IPS-NIHi7 (cell line): ENCODE data around the gene HSCB.
A peak's percentile ranks its signal among the peaks of the same experiment; 100 is the strongest.
"Not testable (repeated sequence)": the region's sequence is repeated elsewhere in the genome, so short reads cannot be mapped to it uniquely, and the experiment has no call there.

ENCODE experiments used
- DNase-seq: peaks from one replicate; pipeline ENCODE4 v3.0.0; 2012; ENCODE audit warnings: mixed read lengths; ENCODE audit errors: extremely low spot score

The HSCB gene, protein sequence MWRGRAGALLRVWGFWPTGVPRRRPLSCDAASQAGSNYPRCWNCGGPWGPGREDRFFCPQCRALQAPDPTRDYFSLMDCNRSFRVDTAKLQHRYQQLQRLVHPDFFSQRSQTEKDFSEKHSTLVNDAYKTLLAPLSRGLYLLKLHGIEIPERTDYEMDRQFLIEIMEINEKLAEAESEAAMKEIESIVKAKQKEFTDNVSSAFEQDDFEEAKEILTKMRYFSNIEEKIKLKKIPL

DNA sequence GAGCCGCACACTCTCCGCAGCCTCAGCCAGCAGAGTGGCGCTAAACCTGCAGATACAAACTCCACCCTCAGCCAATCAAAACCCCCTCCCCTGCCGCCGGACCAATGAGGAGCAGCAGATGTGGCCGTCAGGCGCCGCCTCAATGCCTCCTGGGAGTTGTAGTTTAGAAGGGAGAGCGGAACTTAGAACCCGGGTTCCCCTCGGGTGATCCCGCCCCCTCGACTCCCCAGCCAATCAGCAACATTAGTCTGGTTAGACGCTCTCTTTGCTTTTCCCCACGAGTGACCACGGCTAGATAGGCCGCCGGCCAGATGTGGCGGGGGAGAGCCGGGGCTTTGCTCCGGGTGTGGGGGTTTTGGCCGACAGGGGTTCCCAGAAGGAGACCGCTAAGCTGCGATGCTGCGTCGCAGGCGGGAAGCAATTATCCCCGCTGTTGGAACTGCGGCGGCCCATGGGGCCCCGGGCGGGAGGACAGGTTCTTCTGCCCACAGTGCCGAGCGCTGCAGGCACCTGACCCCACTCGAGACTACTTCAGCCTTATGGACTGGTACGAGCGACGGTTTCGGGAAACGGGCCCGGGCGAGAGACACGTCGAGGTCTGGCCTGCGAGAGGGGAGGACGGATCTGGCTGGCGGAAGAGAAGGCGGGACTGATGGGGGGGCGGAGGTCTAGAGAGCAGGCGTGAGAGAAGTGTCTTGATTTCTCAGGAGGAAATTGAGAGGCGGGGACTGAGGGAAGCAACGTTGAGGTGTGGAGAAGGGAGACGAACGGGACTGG lies at the start of gene HSCB, which contains the start of gene CHEK2:
Gene HSCB (plus strand): TSS at position 255 of the 777 bp plus-strand sequence. CDS start 57 bp downstream, at position 312.
Gene CHEK2 (minus strand): TSS at position 36 of the 777 bp plus-strand sequence. CDS start 7,099 bp downstream, outside the sequence.
- DNase-seq, result peak; percentile 96

DNA sequence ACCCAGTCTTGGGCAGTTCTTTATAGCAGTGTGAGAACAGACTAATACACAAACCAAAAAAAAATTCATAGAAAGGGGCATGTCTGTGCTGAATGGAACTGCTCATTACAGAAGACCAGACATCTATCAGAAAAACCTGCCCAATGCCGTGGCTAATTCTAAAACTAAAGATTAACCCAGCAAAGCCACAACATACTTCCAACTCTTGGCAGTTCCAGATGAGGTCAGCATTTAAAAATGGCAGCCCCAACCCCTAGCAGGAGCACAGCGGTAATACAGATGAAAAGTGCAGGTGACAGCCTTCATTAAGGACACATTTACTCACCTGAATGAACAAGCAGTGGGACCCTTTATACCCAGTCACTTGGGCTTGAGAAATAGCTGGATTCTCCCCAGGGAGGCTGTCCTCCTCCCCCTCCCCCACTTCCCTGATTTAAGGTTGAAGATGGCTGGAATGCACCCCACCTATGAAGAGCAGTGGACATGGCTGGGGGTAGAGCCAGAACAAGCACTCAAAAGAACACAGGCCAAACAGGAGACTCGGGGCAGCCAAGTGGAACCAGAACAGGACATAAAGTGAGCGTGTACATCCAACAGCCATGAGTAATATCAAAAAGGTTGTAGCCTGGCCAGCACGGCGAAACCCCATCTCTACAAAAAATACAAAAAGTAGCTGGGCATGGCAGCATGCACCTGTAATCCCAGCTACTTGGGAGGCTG lies 48.6 kb upstream of the HSCB start:
- not testable (repeated sequence) for DNase-seq

DNA sequence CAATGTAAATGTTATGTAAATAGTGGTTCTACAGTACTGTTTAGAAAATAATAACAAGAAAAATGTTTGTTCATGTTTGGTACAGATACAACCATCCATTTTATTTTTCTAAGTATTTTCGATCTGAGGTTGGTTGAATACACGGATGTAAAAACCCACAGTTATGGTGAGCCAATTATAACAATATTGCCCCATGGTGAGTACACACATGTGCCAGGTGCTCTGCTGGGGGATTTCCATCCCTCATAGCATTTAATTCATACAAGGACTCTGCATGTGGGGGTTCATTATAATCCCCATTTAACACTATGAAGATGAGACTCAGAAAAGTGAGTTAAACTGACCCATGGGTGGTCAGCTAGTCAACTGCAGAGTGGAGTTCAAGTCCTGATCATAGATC lies 38.9 kb upstream of the HSCB start:
- no peak for DNase-seq

DNA sequence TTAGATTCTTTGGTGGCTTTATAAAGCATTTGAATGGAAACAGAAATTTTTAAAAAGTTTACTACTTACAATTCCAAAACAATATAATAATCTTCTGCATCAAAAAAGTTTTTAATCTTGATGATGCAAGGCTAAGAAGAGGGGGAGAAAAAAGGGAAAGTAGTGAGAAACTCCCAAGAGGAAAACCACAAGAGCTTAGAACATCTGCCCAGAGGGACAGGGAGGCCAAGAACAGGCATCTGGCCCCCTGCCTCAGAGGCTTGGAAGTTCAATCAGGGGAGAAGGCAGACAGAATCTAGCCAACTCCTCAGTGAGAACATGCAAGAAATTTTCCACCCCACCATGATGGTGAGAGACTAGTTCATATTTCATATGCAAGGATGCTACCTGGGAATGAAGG lies 38.4 kb upstream of the HSCB start:
- no peak for DNase-seq

DNA sequence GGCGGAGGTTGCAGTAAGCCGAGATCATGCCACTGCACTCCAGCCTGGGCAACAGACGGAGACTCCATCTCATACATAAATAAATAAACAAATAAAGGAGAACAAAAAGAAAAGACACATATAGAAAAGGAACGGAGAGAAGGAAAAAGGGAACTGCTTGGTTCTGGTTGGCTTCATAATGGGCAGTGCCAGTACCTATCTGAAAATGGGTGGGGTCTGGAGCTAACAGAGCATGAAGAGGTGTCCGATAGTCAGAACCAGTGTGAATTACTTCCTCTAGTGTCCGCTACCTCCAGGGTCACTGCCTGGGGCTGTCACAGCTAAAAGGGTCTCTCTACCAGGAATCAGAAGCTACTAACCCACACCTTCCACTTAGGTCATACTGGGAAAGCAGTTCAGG lies 35.0 kb upstream of the HSCB start:
- no peak for DNase-seq

DNA sequence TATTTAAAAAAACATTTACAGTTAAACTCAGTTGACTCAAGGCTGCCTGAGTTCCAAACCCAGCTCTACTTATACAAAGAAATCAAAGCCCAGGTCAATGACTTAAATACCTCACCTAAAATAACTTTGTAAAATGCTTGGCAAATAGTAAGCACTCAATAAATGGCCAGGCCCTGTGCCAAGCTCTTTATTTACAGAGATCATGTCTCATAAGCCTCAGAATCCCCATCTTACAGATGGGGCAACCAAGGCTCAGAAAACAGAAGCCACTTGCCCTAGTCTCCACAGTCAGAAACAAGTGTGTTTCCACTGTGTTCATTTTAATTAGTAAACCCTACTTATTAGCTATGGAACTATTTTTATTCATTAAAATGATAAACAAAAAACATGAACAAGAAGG lies 31.7 kb upstream of the HSCB start:
- no peak for DNase-seq

DNA sequence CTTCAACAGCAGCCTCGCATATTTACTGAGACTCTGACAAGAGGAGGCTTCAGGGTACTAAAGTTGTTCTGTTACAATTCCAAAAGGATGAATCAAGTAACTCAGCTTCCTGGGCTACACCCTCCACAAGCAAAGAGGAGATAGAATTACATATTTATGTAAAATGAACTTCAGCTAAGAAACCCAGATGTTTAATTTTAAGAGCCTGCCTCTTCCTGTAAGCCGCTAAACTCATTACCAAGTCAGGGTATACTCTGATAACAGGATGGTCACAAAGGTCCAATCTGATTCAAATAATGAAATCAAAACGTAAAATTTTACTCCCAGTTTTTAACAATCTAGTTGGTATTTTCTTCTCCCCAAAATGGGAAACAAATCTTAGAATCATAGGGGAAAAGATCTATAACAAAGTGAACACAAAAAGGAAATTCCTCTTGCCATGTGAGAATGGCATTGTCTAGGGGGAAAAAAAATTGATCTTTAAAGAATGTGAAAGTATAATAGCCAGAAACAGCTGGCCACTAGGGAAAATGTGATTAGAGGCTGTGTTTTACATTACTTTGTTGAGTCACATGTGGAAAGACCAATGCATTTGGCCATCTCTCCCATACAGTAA lies 31.2 kb upstream of the HSCB start:
- no peak for DNase-seq

DNA sequence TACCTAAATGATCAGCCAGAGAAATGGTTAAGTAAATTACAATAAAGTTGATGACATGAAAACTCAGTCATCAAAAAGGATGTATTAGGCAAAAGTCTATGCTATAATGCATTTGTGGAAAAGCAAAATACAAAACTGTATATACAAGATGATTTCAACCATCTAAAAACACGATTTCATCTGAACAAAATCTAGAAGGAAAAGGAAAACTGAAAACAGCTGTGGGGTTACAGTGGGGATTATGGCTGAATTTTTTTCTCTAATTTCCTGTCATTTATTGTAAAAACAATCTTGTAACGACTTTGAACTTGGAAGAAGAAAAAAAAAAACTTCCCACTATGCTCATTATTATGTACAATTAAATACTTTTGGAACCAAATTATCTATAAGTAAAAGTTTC lies 30.5 kb upstream of the HSCB start:
- DNase-seq, result no peak

DNA sequence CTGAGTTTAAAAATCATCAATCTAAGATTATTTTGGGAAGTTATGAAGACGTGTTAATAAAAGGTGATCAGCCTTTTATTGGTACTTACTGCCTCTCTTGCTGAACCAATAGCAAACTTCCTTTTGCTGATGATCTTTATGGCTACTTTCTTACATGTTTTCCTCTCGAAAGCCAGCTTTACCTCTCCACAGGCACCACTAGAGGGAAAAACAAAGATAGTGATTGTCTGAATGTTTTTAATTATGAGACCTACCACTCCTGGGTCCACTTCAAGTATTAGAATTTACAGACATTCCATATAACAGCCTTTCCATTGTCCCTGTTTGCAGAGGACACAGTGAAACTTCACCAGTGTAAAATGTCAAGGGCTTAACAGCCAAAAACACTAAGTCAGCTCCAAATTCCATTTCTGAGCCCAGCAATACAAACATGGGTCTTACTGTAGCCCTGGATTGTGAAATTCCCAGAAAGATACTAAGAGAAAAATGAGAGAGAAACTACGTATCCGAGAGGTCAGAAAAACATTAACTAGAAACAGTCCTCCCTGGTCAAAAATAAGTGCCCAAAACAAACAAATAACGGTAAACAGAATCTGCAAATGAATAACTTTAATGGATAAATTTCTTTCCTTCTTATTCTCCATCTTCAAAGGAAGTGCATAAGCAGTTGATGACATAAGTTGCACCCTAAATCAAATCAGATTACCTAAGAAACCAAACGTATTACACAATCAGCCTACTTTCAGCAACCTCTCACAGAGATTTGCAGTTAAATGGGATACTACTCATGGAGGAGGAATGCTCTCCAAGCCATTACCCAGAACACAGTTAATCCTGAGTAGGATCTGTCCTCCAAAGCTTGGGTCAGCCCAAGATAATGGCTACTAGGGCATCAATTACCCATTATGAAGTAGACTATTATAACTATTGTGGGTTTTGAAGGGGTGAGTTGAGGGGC lies 29.7 kb upstream of the HSCB start:
- DNase-seq, result no peak

DNA sequence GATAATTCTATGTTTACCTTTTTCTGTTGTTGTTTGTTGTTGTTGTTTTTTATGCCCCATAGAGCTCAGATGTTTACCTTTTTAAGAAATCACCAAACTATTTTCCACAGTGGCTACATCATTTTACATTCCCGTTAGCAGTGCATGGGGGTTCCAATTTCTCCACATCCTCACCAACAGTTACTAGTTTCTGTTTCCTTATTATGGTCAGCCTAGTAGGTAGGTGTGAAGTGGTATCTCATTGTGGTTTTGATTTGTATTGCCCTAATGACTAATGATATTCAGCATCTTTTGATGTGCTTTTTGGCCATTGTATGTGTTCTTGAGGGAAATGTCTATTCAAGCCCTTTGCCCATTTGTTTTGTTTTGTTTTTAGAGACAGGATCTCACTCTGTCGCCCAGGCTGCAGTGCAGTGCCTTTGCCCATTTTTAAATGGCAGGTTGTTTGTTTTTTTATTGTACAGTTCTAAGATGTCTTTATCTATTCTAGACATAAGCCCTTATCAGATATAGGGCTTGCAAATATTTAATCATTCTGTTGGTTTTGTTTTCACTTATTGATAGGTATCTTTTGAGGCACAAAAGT lies 27.7 kb upstream of the HSCB start:
- DNase-seq, result no peak

DNA sequence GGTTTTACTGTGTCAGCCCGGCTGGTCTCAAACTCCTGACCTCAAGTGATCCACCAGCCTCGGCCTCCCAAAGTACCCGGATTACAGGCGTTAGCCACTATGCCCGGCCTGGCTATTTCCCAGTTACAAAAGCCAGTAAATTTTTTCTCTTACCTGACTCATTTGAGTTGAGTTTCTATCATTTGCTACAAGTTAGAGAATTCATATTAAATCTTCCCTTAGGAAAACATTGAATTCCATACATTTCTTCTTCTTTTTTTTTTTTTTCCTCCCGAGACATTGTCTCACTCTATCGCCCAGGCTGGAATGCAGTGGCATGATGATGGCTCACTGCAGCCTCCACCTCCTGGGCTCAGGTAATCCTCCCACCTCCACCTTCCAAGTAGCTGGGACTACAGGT lies 26.2 kb upstream of the HSCB start:
- DNase-seq, result no peak

DNA sequence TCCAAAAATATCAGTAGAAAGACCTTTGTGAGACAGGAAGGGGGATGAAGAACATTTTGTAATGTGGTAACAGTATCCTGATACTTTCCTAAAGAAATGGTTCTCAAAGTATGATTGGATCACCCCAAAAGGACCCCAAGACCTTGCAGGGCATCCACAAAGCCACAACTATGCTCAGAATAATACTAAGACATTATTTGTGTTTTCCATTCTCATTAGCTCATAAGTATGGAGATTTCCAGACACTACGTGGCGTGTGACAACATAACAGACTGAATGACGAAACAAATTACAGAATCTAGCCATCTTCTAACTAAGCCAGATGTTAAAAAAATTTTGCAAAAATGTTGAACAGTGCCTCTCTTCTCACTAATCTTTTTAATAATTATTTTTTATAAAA lies 25.2 kb upstream of the HSCB start:
- DNase-seq, result no peak

DNA sequence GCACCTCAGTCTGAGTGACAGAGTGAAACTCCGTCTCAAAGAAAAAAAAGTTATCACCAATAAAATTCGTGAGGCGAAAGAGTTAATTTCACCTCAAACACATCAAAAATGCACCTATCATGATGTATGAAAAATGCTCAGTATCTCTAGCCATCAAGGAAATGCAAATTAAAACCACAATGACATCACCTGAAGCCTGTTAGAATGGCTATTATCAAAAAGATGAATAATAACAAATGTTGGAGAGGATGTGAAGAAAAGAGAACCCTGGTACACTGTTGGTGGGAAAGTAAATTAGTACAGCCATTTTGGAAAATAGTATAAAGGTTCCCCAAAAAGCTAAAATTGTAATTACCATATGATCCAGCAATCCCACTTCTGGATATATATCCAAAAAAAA lies 23.8 kb upstream of the HSCB start:
- no peak for DNase-seq

DNA sequence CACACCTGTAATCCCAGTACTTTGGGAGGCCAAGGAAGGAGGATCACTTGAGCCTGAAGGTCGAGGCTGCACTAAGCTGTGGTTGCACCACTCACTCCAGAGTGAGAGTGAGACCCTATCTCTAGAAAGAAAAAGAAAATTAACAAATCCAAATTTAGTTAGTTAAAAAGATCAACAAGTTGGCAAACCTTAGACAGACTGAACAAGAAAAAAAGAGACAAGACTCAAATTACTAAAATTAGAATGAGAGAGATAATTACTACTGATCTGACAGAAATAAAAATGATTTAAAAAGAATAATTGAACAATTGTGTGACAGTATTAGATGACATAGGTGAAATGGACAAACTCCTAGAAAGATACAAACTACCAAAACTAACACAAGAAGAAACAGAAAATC lies 13.8 kb upstream of the HSCB start:
- no peak for DNase-seq

DNA sequence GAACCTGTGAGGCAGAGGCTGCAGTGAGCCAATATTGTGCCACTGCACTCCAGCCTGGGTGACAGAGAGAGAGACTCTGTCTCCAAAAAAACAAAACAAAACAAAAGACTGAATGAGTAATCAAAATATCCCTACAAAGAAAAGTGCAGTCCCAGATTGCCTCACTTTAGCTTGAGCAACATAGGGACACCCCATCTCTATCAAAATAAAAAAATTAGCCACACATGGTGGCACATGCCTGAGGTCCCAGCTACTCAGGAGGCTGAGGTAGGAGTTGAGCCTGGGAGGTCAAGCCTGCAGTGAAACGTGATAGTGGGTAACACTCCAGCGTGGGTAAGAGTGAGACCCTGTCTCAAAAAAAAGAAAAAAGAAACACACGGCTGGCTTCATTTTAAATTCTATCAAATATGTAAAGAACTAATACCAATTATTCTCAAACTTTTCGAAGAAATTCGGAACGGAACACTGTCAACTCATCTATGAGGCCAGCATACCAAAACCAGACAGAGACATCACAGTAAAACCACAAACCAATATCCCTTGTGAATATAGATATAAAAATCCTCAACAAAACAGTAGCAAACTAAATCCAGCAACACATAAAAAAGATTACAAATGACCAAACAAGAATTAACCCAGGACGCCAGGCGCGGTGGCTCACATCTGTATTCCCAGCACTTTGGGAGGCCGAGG lies 13.1 kb upstream of the HSCB start:
- DNase-seq, result no peak

DNA sequence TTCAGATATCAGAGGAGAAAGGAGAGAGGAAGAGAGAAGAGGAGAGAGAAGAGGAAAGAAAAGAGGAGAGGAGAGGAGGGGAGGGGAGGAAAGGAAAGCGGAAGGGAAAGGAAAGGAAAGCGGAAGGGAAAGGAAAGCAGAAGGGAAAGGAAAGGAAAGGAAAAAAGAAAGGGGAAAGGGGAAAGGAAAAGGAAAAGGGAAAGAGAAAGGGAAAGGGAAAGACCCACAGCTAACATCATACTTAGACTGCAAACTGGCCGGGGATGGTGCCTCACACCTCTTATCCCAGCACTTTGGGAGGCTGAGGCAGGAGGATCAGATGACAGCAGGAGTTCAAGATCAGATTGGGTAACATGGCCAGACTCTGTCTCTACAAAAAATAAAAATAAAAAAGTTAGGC lies 11.7 kb upstream of the HSCB start:
- no peak for DNase-seq

DNA sequence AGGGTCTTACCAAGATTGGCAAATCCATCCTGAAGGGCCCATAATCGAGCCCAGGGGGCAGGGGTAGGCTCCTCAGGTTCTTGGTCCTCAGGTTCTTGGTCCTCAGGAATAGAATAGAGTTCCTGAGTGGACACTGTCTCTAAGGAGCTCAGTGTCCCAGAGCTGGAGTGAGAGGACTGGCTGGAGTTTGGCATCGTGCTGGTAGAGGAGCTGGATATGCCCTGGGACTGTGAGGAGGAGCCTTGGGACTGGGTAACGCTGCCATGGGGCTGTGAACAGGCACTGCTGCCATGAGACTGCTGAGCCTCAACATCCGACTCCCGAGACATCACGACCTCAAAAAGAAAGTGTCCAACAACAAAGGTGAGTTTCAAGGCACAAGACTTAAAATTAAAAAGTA lies 7.4 kb upstream of the HSCB start:
- DNase-seq, result no peak

DNA sequence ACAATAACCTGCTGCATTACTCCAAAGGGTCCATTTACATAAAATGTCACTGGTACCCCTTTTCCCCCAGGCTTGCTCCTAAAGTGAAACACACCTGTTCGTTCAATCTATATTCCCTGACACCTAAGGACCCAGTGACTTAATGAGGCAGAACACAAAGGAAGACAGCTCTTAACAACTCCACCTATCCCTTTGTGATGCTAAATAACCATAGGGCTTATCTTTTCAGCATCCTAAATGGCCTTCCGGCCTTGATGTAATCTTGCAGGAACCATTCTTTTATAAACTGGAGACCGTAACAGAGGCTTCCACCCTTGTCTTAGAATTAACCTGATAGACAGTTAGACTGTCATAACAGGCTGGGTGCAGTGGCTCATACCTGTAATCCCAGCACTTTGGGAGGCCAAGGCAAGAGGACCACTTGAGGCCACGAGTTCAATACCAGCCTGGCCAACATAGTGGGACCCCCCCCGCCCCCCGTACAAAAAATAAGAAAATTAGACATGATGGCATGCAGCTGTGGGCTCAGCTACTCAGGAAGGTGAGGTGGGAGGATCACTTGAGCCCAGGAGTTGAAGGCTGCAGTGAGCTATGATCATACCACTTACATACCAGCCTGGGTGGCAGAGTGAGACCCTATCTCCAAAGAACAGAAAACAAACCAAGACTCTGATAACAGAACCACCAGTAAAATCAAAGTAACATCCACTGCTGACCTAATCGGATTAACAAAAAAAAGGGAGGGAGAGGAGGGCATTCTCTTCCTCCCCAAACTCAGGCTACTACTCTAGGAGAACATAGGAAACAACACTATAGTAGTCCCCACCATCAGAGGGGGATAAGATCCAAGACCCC lies 5.3 kb upstream of the HSCB start:
- peak; percentile 54 for DNase-seq

DNA sequence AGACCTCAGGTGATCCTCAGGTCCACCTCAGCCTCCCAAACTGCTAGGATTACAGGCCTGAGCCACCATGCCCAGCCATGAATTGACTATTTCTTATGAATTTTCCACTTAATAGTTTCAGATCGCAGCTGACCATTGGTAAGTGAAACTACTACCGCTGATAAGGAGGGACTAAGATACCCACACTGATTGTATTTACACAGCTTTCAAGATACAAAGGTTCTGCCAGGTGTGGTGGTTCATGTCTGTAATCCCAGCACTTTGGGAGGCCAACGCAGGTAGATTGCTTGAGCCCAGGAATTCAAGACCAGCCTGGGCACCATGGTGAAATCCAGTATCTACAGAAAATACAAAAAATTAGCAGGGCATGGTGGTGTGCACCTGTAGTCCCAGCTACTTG lies 4.1 kb upstream of the HSCB start:
- no peak for DNase-seq
